ENCODE measurements around the gene NYNRIN.

Gene NYNRIN

DNA sequence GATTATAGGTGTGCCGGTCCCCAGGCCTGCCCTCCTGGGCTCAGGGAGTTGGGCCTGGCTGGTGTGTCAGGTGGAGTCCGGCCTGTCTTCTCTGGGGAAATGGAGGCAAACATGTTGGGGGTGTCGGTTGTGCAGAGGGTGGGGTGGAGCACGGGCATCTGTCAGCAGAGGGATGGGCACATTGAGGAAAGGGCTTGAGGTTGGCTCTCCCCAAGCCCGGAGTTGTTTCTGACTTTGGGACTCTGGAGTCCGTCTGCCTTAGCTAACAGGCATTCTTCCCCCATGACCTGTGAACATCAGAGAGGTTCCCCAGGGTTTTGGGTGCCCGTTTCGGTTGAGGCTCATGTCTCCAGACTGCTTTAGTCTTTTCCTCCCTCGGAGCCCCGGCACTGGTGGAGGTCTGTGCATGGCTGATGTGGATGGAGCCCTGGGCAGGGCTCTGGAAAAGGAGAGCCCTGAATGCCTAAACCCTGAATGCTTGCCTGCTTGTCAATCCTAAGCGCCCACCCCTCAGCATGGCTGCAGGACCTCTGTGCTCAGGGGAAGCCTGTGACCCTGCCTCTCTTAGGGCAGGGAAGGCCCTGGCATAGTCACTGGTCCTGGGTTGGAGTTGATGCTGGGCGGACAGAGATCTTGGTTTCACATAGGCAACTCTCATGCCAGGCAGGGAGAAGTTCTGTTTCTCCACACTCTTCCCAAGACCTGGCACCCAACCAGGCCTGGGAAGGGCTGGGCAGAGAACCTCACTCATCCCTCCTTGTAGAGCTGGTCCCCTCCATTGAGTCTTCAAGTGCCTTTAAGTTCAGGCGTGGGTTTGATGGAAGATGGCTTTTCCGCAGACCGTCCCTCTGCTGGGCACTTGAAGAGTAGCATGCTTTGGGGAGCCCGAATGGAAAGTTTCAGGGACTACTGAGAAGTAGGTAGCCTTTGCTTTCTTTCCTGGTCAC is 12.9 kb downstream of the NYNRIN start:
- no peak overlapping the region for H3K27ac ChIP-seq
- TF ChIP-seq ZFX (IDR thresholded peaks at IDR 0.05; ENCODE audit: borderline replicate concordance) (no peak), CTCF (IDR thresholded peaks at IDR 0.05) (peak; percentile 74)

GRCh38 chr14:24414077-24414476 is 15.3 kb downstream of the NYNRIN start:
- TF ChIP-seq ZFX (IDR thresholded peaks at IDR 0.05; ENCODE audit: borderline replicate concordance): no peak
- TF ChIP-seq CTCF (IDR thresholded peaks at IDR 0.05): no peak
- no peak overlapping the region for H3K27ac ChIP-seq

DNA sequence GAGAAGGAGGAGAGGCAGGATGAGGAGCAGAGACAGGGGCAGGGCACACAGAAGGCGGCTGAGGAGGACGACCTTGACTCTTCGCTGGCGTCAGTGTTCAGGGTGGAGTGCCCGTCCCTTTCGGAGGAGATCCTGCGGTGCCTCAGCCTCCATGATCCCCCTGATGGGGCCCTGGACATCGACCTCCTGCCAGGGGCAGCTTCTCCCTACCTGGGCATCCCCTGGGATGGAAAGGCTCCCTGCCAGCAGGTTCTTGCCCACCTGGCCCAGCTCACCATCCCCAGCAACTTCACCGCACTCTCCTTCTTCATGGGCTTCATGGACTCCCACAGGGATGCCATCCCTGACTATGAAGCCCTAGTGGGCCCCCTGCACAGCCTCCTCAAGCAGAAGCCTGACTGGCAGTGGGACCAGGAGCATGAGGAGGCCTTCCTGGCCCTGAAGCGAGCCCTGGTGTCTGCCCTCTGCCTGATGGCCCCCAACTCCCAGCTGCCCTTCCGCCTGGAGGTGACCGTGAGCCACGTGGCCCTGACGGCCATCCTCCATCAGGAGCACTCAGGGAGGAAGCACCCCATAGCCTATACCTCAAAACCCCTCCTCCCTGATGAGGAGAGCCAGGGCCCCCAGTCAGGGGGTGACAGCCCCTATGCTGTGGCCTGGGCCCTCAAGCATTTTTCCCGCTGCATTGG is 16.1 kb downstream of the NYNRIN start:
- TF ChIP-seq CTCF (IDR thresholded peaks at IDR 0.05) (no peak), ZFX (IDR thresholded peaks at IDR 0.05; ENCODE audit: borderline replicate concordance) (no peak)
- no peak overlapping the region for H3K27ac ChIP-seq

DNA sequence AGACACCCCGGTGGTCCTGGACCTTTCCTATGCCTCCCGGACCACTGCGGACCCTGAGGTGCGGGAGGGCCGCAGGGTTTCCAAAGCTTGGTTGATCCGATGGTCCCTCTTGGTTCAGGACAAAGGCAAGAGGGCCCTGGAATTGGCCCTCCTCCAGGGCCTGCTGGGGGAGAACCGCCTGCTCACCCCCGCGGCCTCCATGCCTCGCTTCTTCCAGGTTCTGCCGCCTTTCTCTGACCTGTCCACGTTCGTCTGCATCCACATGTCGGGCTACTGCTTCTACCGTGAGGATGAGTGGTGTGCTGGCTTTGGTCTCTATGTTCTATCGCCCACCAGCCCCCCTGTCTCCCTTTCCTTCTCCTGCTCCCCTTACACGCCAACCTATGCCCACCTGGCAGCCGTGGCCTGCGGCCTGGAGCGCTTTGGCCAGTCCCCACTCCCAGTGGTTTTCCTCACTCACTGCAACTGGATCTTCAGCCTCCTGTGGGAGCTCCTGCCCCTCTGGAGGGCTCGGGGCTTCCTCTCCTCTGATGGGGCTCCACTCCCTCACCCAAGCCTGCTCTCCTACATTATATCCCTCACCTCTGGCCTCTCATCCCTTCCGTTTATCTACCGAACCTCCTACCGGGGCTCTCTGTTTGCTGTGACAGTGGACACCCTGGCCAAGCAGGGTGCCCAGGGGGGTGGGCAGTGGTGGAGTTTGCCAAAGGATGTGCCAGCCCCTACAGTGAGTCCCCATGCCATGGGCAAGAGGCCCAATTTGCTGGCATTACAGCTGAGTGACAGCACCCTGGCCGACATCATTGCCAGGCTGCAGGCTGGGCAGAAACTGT is 16.8 kb downstream of the NYNRIN start:
- TF ChIP-seq CTCF (IDR thresholded peaks at IDR 0.05): no peak
- TF ChIP-seq ZFX (IDR thresholded peaks at IDR 0.05; ENCODE audit: borderline replicate concordance): no peak
- H3K27ac ChIP-seq: no peak overlapping the region

- TF ChIP-seq CTCF (IDR thresholded peaks at IDR 0.05): no peak
- TF ChIP-seq ZFX (IDR thresholded peaks at IDR 0.05; ENCODE audit: borderline replicate concordance): no peak
Observed at GRCh38 chr14:24416254-24416931, 17.6 kb downstream of the NYNRIN start.

GRCh38 chr14:24416932-24417619 is 18.3 kb downstream of the NYNRIN start:
- TF ChIP-seq ZFX (IDR thresholded peaks at IDR 0.05; ENCODE audit: borderline replicate concordance) (no peak), CTCF (IDR thresholded peaks at IDR 0.05) (no peak)
- no peak overlapping the region for H3K27ac ChIP-seq

More at GRCh38 chr14:24416254-24416931, 17.6 kb downstream of the NYNRIN start:
- H3K27ac ChIP-seq: no peak overlapping the region
